ENCODE data around the gene KCTD7. TPM values are rescaled to one million over a fixed set of nuclear protein-coding genes. Genes with fewer than 3 reads are reported as not detected.
A peak's percentile ranks its signal among the peaks of the same experiment; 100 is the strongest.
"Not testable (repeated sequence)": the region's sequence is repeated elsewhere in the genome, so short reads cannot be mapped to it uniquely, and the experiment has no call there.

KCTD7 gene
- total RNA-seq, 1 experiment from 2014 or later: 3.9 TPM

DNA sequence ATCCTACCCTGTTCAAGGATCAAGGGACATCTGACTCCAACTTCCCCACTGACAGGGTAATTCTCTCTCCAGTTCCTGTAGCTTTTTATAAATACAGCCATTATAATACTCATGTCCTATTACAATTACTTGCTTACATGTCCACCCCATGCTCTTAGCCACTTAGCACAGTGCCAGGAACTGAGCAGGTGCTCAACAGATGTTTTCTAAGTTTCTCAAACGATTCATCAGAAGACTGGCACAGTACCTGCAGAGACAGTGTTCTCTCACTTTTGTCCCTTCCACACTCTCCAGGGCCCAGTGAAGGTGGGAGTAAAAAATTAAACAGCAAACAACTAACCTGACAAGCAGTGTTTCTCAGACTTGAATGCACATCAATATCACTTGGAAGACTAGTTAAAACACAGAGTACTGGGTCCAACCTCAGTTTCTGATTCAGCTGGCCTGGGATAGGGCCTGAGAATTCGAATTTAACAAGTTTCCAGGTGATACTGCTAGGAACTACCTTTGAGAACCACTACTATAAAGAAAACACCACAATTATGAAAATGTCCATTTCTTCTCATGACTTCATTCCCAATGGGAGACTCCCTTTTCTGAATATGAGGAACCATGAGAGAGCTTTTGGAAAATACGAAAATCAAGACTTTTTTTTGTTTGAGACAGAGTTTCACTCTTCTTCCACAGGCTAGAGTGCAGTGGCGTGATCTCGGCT lies 39.7 kb upstream of the KCTD7 start:
- H3K4me3 ChIP-seq (replicated peaks in 1 of 2; ENCODE audit: low read depth in 1 of 2, low read length in 2 of 2); H3K27ac ChIP-seq (ENCODE audit: low read depth, low read length); H3K9ac ChIP-seq (ENCODE audit: low read length); H3K36me3 ChIP-seq (ENCODE audit: control insufficient read depth in 1 of 2, insufficient read depth in 2 of 2, low read length in 2 of 2); H3K9me3 ChIP-seq (ENCODE audit: control insufficient read depth in 1 of 2, insufficient read depth in 1 of 2, low read depth in 1 of 2, low read length in 2 of 2); H3K4me2 ChIP-seq (ENCODE audit: low read length); ATAC-seq; RAD21 ChIA-PET (ENCODE audit: low non-redundant PET in 1 of 2, low total read pairs in 2 of 2, uncharacterized antibody in 2 of 2, unreplicated experiment in 2 of 2); DNase-seq (ENCODE audit: low read depth, low spot score); CTCF ChIA-PET; H3K9me2 ChIP-seq (ENCODE audit: insufficient read depth); H2AFZ ChIP-seq (ENCODE audit: low read depth, low read length, poor library complexity, severe bottlenecking); intact Hi-C loops (cut with micrococcal nuclease); POLR2A ChIA-PET; H3K27me3 ChIP-seq (ENCODE audit: insufficient read depth, low read length): not testable (repeated sequence)
- peaks cover 11% of the 10 kb centered on the region; the same call in 1 of the 2 replicates for H4K20me1 ChIP-seq (ENCODE audit: insufficient read depth)
- peaks cover 8 to 20% of the 10 kb centered on the region in 2 experiments for H3K4me1 ChIP-seq (ENCODE audit: control insufficient read depth in 1 of 2, insufficient read depth in 2 of 2, low read length in 2 of 2)
- BruUV-seq (replicated peaks): TSS peak; percentile 5
- peaks cover 82% of the 10 kb centered on the region for H3K79me2 ChIP-seq (ENCODE audit: insufficient read depth, low read length)

DNA sequence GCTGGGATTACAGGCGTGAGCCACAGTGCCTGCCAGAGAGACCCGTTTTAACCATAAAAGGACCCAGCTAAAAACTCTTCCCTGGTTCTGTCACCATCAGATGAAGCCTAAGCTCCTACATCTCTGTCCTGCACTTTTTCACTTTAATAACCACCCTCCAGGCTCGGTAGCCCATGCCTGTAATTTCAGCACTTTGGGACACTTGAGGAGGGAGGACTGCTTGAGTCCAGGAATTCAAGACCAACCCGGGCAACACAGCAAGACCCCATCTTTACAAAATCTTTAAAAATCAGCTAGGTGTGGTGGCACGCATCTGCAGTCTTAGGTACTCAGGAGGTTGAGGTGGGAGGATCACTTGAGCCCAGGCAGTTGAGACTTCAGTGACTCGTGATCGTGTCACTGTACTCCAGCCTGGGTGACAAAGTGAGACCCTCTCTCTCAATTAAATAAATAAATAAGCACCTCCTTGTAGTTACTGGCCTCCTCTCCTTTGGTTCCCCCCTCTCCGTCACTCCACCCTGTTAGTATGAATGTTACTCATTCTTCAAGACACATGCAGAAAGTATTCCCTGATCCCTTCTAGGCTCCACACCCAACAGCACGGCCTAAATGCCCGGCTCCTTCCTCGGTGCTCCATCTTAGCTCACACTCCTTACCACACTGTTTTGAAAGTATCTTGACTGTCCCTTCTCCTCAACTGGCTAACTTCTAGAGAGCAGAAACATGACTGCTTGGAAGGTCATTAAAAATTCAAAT lies 38.2 kb upstream of the KCTD7 start:
- H4K20me1 ChIP-seq (ENCODE audit: insufficient read depth); intact Hi-C loops (cut with micrococcal nuclease); RAD21 ChIA-PET (ENCODE audit: low non-redundant PET in 1 of 2, low total read pairs in 2 of 2, uncharacterized antibody in 2 of 2, unreplicated experiment in 2 of 2); DNase-seq (ENCODE audit: low read depth, low spot score); H3K9me3 ChIP-seq (ENCODE audit: control insufficient read depth in 1 of 2, insufficient read depth in 1 of 2, low read depth in 1 of 2, low read length in 2 of 2); CTCF ChIA-PET; H3K27ac ChIP-seq (ENCODE audit: low read depth, low read length); H3K36me3 ChIP-seq (ENCODE audit: control insufficient read depth in 1 of 2, insufficient read depth in 2 of 2, low read length in 2 of 2); H3K27me3 ChIP-seq (ENCODE audit: insufficient read depth, low read length); BruUV-seq (replicated peaks); H3K9me2 ChIP-seq (ENCODE audit: insufficient read depth); ATAC-seq; H2AFZ ChIP-seq (ENCODE audit: low read depth, low read length, poor library complexity, severe bottlenecking); POLR2A ChIA-PET: not testable (repeated sequence)
- peak overlapping the region; percentile 98 for H3K9ac ChIP-seq (ENCODE audit: low read length)
- H3K4me1 ChIP-seq (ENCODE audit: control insufficient read depth in 1 of 2, insufficient read depth in 2 of 2, low read length in 2 of 2): peaks cover 8 to 20% of the 10 kb centered on the region in 2 experiments
- H3K4me3 ChIP-seq (replicated peaks in 1 of 2; ENCODE audit: low read depth in 1 of 2, low read length in 2 of 2): peak overlapping the region; percentile 94 to 98
- H3K4me2 ChIP-seq (ENCODE audit: low read length): peak overlapping the region; percentile 93
- peaks cover 68% of the 10 kb centered on the region for H3K79me2 ChIP-seq (ENCODE audit: insufficient read depth, low read length)

DNA sequence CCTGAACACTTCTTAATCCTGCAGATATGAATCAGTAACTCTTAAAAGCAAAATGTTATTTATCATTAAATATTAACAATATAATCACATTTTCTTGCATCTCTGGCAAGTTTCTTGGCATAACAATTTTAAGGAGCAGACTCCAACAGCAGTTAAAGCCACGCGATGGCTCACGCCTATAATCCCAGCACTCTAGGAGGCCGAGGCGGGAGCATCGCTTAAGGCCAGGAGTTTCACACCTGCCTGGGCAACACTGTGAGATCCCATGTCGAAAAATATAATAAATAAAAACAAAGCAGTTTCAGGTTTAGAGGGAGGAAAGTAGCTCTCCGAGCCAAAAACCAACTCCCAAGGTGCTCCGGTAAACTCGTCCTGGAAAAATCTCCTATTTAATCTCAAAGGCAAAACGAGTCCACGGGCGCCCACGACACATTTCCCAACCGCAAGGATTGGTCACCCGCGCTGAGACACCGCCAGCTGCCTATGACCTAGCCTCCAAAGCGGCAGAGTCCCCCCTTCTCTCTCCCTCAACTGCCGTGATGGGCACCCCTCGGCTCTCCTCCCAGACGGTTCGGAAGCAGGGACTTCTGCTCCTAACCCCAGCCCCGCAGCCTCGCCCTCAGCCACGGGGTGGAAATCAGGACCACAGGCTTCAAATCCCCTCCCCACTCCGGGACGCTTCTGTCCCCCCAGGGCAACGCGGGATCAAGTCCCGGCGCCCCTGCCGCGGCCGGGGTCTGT lies 37.5 kb upstream of the KCTD7 start:
- H3K9me2 ChIP-seq (ENCODE audit: insufficient read depth); POLR2A ChIA-PET; intact Hi-C loops (cut with micrococcal nuclease); RAD21 ChIA-PET (ENCODE audit: low non-redundant PET in 1 of 2, low total read pairs in 2 of 2, uncharacterized antibody in 2 of 2, unreplicated experiment in 2 of 2); DNase-seq (ENCODE audit: low read depth, low spot score); H3K9me3 ChIP-seq (ENCODE audit: control insufficient read depth in 1 of 2, insufficient read depth in 1 of 2, low read depth in 1 of 2, low read length in 2 of 2); H2AFZ ChIP-seq (ENCODE audit: low read depth, low read length, poor library complexity, severe bottlenecking); H4K20me1 ChIP-seq (ENCODE audit: insufficient read depth); H3K36me3 ChIP-seq (ENCODE audit: control insufficient read depth in 1 of 2, insufficient read depth in 2 of 2, low read length in 2 of 2); H3K27me3 ChIP-seq (ENCODE audit: insufficient read depth, low read length); CTCF ChIA-PET: not testable (repeated sequence)
- ATAC-seq: peak; percentile 9; the same call in 1 of the 2 replicates
- Histone ChIP-seq H3K4me3 (replicated peaks in 1 of 2; ENCODE audit: low read depth in 1 of 2, low read length in 2 of 2) (peak overlapping the region; percentile 94 to 98), H3K79me2 (ENCODE audit: insufficient read depth, low read length) (peaks cover 60% of the 10 kb centered on the region), H3K4me2 (ENCODE audit: low read length) (peak overlapping the region; percentile 93), H3K27ac (ENCODE audit: low read depth, low read length) (peak overlapping the region; percentile 85), H3K9ac (ENCODE audit: low read length) (peak overlapping the region; percentile 98), H3K4me1 (ENCODE audit: control insufficient read depth in 1 of 2, insufficient read depth in 2 of 2, low read length in 2 of 2) (peaks cover 8 to 20% of the 10 kb centered on the region in 2 experiments)
- BruUV-seq (replicated peaks): TSS peak; percentile 36
